Activated CD4-positive, CD25-positive, alpha-beta regulatory T cell treated with anti-CD3 and anti-CD28 coated beads, Interleukin-2, amount 50 U/mL, for 24 hours (primary cell): ENCODE results near the gene FBXO8.

Experiments used
- ATAC-seq, 2 donors: fragments of 150-1000 bp; cut with Tn5 transposase; one replicate each; pipeline ENCODE4 v1.10.0; 2021; ENCODE audit warnings: mild to moderate bottlenecking in 1 of 2, moderate library complexity in 1 of 2

The FBXO8 gene

DNA sequence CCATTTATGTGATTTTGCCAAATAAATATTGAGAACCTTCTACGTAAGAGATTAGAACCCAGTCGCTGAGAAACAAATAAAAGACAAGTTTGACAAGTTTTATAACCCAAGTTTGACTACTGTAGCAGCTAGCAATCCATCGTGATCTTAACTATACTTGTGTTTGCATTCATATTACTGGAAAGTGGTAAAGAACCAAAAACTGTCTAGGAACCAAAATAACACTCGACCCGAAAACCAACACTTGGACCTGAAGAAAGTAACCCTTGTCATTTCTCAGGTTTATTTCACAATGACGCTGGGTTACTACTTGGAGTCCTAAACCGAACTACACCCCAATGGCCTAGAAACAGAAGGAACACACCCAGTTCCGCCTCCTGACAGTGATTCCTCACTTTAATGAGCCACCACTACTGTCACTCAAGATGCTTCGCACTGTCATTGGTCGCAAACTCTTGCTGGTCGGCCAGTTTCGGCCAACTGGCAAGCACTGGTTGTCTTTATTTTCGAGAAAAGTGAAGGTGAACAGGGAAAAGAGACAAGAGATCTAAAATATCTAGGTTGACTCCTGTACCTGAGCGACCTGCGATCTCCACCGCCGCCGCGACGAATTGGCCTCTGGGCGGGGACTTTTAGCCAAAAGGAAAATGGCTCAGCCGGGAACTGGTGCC, 496 bp downstream of the FBXO8 start:
- ATAC-seq, result peak; percentile 97 to 98

DNA sequence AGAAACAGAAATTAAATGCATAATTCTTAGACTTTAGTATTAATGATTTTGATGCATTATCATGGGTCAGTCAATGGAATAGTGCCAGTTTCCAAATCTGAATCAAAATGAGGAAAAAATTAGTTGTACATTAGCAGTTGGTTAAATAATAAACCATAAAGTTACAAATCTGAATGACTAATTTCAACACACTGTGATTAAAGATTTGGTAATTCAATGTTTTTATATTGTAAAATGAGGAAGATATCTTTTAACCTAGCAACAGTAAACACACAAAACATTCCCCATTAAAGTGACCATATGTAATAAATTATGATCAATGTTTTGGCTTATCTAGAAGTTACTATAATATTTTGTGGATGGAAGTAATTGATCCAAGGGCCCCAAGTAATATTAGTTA, 1.6 kb downstream of the FBXO8 start:
- ATAC-seq, result no peak

DNA sequence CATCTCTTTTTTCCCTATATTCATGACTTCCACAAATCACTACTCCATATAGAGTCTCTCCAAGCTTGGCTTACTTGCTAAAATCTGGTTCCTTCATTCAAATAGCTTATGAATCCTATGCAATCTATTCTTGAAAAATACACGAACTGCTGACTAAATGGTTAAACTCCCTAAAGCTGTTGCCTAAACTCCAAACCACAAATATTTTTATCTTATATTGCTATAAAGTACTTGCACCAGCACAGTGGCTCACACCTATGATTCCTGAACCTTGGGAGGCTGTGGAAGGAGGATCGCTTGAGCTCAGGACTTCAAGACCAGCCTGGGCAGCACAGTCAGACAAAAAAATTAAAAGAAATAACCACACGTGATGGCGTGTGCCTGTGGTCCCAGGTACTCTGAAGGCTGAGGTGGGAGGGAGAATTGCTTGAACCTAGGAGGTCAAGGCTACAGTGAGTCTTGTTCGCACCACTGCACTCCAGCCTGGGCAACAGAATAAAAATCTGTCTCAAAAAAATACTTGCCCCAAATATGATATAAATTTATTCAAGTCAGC, 2.2 kb downstream of the FBXO8 start:
- ATAC-seq, result no peak

DNA sequence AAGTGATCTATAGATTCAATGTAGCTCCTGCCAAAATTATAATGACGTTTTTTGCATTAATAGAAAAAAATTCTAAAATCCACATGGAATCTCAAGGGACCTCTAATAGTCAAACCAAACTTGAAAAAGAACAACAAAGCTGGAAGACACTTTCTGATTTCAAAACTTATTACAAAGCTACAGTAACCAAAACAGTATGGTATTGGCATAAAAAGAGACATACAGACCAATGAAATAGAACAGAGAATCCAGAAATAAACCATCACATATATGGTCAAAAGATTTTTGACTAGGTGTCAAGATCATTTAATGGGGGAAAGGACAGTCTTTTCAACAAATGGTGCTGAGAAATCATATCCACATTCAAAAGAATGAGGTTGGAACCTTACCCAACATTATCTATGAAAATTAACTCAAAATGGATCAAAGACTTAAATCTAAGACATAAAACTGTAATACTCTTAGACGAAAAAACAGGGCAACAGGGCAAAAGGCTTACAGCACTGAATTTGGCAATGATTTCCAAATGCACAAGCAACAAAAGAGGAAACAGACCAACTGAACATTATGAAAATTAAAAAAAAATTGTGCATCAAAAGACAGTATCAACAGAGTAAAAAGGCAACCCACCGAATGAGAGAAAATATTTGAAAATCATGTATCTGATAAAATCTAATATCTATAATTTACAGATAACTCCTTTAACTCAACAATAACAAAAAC, 3.9 kb downstream of the FBXO8 start:
- no peak for ATAC-seq

DNA sequence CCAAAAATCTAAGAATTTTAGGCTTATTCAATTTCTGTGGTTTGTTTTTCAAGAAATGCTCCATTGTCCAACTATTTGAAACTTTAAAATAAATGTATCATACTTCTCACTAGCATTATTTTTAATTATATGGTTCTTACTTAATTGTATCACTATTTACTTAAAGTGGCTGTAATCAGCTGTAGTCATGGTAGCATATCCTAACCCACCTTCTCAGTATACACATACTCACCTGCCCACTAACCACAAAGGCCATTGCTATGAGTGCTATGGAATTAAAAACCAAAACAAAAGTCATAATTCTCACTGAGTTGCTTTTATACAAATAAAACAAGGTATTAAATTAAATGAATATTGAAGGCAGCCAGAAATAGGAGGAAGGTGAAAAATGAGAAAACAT, 5.0 kb downstream of the FBXO8 start:
- ATAC-seq, result peak; percentile 23 to 34

- ATAC-seq, result no peak
These were observed 6.0 kb downstream of the FBXO8 start for GRCh38 chr4:174277433-174277832.

DNA sequence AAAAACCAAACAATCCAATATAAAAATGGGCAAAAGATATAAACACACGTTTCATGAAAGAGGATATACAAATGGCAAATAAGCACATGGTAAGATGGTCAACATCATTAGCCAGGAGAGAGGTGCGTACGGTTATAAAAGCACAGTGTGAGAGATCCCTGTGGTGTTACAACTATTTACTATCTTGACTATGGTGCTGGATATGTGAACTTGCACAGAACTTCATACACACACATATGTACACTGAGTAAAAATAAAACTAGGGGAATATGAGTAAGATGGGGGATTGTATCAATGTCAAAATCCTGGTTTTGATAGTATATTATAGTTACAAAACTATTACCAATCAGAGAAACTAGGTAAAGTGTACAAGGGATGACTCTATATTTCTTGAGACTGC, 8.4 kb downstream of the FBXO8 start:
- peak in 1 of 2 donors; percentile 9 for ATAC-seq

GRCh38 chr4:174274436-174274835, 9.0 kb downstream of the FBXO8 start:
- ATAC-seq, result no peak

- ATAC-seq, result no peak
These were observed 9.5 kb downstream of the FBXO8 start for GRCh38 chr4:174273930-174274329.

DNA sequence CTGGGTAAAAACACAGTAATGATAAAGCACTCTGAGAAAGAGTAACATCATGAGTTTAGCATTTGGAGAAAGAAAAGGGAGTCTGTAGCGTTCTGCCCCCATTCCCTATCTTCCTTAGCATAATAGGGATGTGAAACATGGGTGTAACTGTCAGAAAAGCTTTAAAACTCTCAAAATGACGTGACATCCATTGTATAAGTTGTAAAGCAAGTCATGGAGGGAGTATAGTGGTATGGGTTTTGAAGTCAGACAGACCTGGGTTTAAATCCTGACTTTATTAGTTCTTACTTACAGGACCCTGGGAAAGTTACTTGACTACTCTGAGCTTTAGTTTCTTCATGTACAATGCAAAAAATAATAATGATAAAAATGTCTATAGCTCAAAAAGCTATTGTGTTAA, 17.1 kb downstream of the FBXO8 start:
- ATAC-seq, result no peak

DNA sequence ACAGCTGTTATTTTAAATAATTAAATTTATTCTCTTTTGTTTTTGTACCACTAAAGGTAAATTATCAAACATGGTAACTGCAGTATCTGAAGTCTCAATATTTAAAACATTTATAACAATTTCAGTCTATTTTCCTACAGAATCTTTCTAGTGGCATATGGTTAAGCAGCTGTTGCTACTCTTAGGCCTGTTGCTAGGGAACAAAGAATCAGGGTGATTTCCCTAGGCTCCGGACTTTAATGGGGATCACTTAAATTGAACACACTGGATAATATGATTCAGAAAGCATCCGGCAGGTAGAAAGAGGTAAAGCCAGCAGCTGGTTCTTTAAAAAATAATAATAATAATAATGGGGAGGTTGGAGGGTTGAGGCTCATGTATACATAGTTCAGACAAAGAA, 17.6 kb downstream of the FBXO8 start:
- no peak for ATAC-seq

DNA sequence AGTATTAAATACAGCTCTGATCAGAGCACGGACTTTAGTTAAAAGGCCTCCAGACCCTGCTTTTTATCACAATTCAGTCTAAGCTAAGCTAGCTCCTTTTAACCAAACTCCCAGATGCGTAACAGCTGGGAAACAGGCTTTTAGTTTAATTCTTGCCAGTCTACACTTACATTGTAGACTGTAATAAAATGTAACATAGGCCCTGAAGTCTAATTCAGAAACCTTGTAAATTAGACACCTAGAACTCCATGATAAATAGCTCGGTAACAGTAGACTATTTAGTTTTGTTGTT, 20.1 kb downstream of the FBXO8 start:
- no peak for ATAC-seq

DNA sequence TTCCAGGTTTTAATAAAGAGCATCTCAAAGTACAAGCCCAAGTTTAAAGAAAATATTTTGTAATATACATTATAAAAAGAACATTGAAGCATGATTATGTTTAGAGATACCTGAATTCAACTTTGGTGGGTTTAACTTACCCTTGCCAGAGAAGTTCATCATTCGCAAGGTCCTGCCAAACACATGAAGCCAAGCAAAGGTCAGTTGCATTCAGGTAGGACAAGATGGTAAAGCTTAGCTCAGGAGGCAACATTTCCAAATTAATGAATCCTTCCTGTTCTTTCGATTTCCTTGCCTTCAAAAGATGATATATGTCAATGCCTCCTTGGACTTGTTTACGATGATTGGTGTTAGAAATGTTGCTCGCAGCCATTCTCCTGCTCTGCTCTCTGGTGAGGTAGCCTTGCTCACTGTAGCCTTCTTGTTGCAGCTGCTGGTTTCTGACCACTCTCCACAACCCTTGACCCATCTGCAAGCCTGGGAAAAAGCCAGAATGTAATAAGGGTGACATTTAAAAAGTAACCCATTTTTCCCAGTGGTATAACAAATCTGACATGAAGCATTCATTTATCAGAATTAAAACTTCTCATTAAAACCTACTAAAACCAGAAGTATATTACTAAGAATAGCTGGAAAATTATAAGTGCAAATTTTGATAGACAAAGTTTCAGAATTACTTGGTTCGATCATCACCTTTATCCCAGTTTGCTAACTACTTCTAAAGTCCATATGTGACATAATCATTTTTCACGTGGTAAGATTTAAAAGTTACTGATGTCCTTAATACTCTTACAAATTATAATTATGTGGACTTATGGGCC, 20.6 kb downstream of the FBXO8 start:
- no peak for ATAC-seq

GRCh38 chr4:174261432-174261831, 22.0 kb downstream of the FBXO8 start:
- peak in 1 of 2 donors; percentile 53 for ATAC-seq

DNA sequence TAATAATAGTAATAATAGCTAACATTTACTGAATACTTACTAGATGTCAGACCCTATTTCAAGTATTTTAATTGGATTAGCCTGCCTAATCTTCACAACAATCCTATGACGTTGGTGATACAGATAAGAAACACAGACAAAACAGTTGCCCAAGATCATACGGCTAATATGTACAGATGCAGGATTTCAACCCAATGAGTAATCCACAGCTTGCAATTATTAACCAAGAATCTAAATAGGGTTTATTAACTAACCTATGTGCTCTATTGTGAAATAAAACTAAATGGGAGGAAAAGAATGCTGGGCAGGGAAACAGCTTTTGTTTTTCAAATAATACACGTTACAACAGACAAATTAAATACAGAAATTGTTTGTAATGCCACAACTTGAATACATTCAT, 23.4 kb downstream of the FBXO8 start:
- ATAC-seq, result no peak

DNA sequence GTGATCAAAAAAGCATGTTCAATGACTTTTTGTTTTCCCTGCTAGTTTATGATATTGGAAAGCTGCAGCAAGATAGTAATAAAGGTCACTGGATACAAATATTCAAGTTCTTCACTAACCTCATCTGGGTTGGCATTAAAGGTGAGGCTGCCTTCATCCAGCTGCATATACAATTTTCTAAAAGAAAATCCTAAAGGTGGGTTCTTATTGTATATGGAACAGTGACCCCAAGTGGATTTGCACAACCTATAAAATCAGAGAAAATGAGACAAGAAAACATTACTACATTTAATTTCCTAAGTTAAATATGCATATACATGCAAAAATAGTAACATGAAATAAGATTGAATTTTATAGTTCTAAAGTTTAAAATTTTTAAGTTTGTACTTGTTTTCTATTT, 23.9 kb downstream of the FBXO8 start:
- ATAC-seq, result no peak

DNA sequence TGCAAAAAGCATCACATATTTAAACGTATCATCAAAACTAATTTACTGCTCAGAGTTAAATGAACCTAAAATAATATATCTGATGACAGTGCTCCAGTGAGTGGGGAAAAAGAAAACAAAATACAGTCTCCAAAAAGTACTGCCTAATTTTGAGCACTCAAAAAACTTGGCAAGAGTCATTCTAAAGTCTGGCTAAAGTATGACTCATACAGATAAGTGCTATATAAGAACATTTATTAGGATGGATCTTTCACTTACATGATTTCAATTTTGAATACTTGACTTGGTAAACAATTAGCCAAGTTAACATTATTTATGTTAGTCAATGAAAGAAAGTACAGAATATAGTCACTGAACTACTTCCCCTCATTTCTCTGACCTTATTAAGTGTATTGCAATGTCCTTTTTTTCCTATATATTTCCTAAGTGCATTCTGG, 27.2 kb downstream of the FBXO8 start:
- no peak for ATAC-seq

GRCh38 chr4:174255786-174256185, 27.7 kb downstream of the FBXO8 start:
- ATAC-seq, result no peak

- ATAC-seq, result no peak
These were observed 28.1 kb downstream of the FBXO8 start for GRCh38 chr4:174255374-174255773.

GRCh38 chr4:174254613-174255012, 28.9 kb downstream of the FBXO8 start:
- no peak for ATAC-seq

DNA sequence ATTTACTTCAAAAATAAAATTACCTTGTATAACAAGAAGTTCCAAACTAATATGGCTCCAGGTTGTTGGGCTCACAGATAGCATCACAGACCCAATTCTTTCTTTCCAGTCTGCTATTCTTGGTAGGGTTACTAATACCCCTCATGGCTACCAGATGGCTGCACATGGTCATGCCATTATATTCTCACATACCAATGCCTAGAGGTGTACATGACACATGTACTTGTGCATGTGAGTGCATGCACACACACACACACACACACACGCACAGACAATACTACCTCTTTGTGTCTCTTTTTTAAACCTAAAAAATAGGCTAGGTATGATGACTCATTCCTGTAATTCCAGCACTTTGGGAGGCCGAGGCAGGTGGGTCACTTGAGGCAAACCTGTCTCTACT, 31.1 kb downstream of the FBXO8 start:
- no peak for ATAC-seq

DNA sequence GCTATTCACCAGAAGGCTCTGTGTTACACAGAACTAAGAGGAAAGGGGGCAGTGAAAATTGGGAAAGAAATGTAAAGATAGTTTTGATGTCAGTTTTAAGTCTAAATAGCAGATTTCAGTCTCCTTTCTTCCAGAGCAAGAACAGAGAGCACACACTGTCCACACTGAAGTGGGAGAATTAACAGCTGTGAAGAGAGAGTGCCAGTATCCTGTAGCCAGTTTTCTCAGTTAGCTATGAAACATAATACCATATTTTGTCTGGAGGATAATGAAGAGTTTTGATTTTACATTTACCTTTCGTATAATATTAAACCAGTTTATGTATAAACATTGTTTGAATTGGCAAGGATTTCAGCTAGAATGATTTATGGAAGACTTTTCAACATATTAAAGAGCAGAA, 35.1 kb downstream of the FBXO8 start:
- ATAC-seq, result no peak

- ATAC-seq, result no peak
These were observed 37.8 kb downstream of the FBXO8 start for GRCh38 chr4:174245714-174246113.

- ATAC-seq, result peak; percentile 73 to 74
These were observed 39.0 kb downstream of the FBXO8 start for GRCh38 chr4:174244441-174244840.
